ENCODE results near the gene TMEM272.

- TF ChIP-seq CTCF (IDR thresholded peaks at IDR 0.05; ENCODE audit: insufficient read depth, low read length, poor library complexity, severe bottlenecking) (no peak), EZH2phosphoT487 (conservative IDR thresholded peaks at IDR 0.05; ENCODE audit: low read length) (no peak)
These were observed 42.2 kb downstream of the TMEM272 start for GRCh38 chr13:51802631-51803418.
